Stimulated activated naive CD8-positive, alpha-beta T cell treated with anti-CD3 and anti-CD28 coated beads, Interleukin-15, amount 100 ng/mL, for 72 hours (primary cell): Measurements from ENCODE around the gene SLC39A9.
"Not testable (repeated sequence)": the region's sequence is repeated elsewhere in the genome, so short reads cannot be mapped to it uniquely, and the experiment has no call there.

ENCODE experiments used
- ATAC-seq: fragments of 150-1000 bp; cut with Tn5 transposase; 2 replicates; pipeline ENCODE4 v1.10.0; 2021; ENCODE audit warnings: mild to moderate bottlenecking, moderate library complexity
- DNase-seq, 2 donors: peaks; one replicate each; pipeline ENCODE4 v3.0.0; 2021 to 2022
- H3K27ac Mint-ChIP-seq, 2 donors: one replicate each; pipeline ENCODE4 v1.8.0; 2022; ENCODE audit warnings: mild to moderate bottlenecking in 2 of 2, mixed read lengths in 2 of 2, moderate library complexity in 2 of 2
- H3K27me3 Mint-ChIP-seq: one replicate; pipeline ENCODE4 v1.8.0; 2022; ENCODE audit warnings: mixed read lengths
- H3K4me1 Mint-ChIP-seq: one replicate; pipeline ENCODE4 v1.8.0; 2022; ENCODE audit warnings: mild to moderate bottlenecking, mixed read lengths
- H3K4me3 Mint-ChIP-seq, 2 donors: one replicate each; pipeline ENCODE4 v1.8.0; 2022; ENCODE audit warnings: mild to moderate bottlenecking in 2 of 2, mixed read lengths in 2 of 2, moderate library complexity in 1 of 2
- H3K9me3 Mint-ChIP-seq, 2 donors: one replicate each; pipeline ENCODE4 v1.8.0; 2022; ENCODE audit warnings: mixed read lengths in 2 of 2

Gene SLC39A9

DNA sequence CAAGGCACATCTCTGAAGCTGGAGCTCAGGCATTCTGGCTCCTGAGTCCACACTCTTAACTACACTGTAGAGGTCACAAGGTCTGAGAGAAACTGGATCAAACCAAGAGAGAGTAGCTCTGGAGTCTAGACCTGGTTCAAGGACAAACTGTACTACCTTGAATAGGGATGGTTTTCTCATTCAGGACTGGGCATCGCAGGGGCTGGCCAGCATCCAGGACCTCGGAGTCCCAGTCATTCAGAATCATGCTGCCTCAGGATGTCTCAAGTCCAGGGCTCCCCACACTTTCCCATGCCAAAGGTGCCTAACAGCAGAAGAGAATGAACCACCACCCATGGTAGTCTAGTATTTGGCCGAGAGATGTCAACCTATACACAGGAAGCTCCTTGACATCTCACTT lies 72.9 kb downstream of the SLC39A9 start:
- H3K27me3 Mint-ChIP-seq: no peaks in the 10 kb centered on the region
- DNase-seq (no peak), ATAC-seq (no peak)
- H3K4me3 Mint-ChIP-seq: no peak overlapping the region
- no peaks in the 10 kb centered on the region for H3K4me1 Mint-ChIP-seq
- no peaks in the 10 kb centered on the region for H3K9me3 Mint-ChIP-seq
- peak overlapping the region in 1 of 2 donors; percentile 75 for H3K27ac Mint-ChIP-seq

DNA sequence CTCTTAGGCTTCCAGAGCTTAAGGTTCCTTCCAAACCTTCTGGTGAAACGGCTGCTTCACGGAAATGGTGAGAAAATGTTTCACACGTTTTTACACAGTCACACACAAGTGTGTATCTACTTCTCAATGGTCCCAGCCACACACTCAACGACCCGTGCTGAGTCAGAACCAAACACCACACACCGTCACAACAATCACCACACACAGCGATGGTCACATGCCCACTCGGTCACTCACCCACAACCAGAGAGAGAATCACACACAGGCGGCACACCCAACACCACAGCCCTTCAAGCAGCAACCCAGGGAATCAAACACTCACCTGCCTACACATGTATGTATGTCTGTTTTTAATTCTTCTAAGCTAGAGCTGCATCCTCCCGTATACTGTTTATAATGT lies 73.4 kb downstream of the SLC39A9 start:
- Mint-ChIP-seq H3K27me3 (no peaks in the 10 kb centered on the region), H3K4me3 (no peak overlapping the region), H3K9me3 (no peaks in the 10 kb centered on the region), H3K4me1 (no peaks in the 10 kb centered on the region), H3K27ac (no peak overlapping the region)
- DNase-seq (no peak), ATAC-seq (no peak)

DNA sequence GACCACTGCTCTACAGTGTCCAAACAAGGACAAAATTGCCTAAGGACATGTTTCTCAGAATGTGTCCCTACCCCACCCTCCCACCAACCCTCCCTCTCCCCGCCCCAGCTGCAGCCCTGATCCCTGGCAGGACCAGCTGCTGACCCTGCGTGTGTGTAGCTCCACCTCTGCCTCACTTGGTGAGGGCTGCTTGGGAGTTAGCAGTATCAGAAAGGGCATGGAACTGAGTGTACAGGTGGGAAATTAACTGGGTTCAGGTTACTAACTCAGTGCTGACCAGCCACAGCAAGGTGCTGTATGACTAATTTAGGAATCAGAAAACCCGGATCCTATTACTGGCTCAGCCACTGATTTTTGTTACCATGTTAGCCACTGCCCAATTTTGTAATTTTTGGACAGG lies 74.8 kb downstream of the SLC39A9 start:
- no peaks in the 10 kb centered on the region for H3K4me1 Mint-ChIP-seq
- no peak overlapping the region for H3K4me3 Mint-ChIP-seq
- H3K27me3 Mint-ChIP-seq: no peaks in the 10 kb centered on the region
- no peak overlapping the region for H3K27ac Mint-ChIP-seq
- DNase-seq (no peak), ATAC-seq (no peak)
- H3K9me3 Mint-ChIP-seq: no peaks in the 10 kb centered on the region

DNA sequence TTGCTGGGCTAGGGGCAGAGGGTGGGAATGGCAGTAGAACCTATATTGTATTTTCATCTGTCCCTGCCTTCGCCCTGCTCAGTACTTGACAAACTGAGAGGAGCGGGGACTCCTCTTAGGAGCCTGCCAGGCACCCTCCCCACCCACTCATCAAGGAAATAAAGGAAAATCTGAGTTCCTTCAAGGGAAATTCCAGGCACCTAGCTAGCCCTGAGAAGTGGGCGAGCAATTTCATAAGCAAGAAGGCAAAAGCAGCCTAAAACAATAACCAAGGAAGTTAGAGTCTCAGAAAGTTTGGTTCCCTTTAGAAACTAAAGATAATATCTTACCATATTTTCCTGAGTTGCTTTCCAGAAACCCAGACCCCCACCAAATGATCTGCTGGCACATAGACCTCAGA lies 75.5 kb downstream of the SLC39A9 start:
- Mint-ChIP-seq H3K9me3 (no peaks in the 10 kb centered on the region), H3K4me1 (no peaks in the 10 kb centered on the region), H3K27ac (no peak overlapping the region), H3K27me3 (no peaks in the 10 kb centered on the region), H3K4me3 (no peak overlapping the region)
- no peak for ATAC-seq
- DNase-seq: no peak

- Mint-ChIP-seq H3K27me3 (no peaks in the 10 kb centered on the region), H3K27ac (no peak overlapping the region), H3K9me3 (no peaks in the 10 kb centered on the region), H3K4me3 (no peak overlapping the region), H3K4me1 (no peaks in the 10 kb centered on the region)
- DNase-seq (no peak), ATAC-seq (peak; percentile 74)
These were observed 76.8 kb downstream of the SLC39A9 start for GRCh38 chr14:69475194-69475818.

DNA sequence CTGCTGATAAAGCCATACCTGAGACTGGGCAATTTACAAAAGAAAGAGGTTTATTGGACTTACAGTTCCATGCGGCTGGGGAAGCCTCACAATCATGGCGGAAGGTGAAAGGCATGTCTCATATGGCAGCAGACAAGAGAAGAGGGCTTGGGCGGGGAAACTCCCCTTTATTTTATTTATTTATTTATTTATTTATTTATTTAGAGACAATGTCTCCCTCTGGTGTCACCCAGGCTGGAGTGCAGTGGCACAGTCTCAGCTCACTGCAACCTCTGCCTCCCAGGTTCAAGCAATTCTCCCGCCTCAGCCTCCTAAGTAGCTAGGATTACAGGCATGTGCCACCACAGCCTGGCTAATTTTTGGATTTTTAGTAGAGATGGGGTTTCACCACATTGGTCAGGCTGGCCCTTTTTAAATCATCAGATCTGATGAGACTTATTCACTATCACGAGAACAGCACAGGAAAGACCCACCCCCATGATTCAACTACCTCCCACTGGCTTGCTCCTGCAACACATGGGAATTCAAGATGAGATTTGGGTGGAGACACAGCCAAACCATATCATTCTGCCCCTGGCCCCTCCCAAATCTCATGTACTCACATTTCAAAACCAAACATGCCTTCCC lies 78.4 kb downstream of the SLC39A9 start:
- not testable (repeated sequence) for H3K4me1 Mint-ChIP-seq, H3K9me3 Mint-ChIP-seq, H3K27me3 Mint-ChIP-seq, ATAC-seq, DNase-seq, H3K4me3 Mint-ChIP-seq
- H3K27ac Mint-ChIP-seq: peak overlapping the region in 1 of 2 donors; percentile 45

DNA sequence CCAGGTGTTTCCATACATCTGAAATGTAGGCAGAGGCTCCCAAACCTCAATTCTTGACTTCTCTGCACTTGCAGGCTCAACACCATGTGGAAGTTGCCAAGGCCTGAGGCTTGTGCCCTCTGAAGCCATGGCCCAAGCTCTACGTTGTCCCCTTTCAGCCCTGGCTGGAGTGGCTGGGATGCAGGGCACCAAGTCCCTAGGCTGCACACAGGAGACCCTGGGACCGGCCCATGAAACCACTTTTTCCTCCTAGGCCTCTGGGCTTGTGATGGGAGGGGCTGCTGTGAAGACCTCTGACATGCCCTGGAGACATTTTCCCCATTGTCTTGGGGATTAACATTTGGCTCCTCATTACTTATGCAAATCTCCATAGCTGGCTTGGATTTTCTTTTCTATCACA lies 79.6 kb downstream of the SLC39A9 start:
- ATAC-seq, H3K9me3 Mint-ChIP-seq, H3K4me1 Mint-ChIP-seq, H3K27ac Mint-ChIP-seq, H3K4me3 Mint-ChIP-seq, DNase-seq: not testable (repeated sequence)
- H3K27me3 Mint-ChIP-seq: peaks cover 14% of the 10 kb centered on the region

- no peak overlapping the region for H3K27ac Mint-ChIP-seq
- ATAC-seq (no peak), DNase-seq (no peak)
- H3K4me1 Mint-ChIP-seq: peaks cover 5% of the 10 kb centered on the region
- H3K27me3 Mint-ChIP-seq: peaks cover 27% of the 10 kb centered on the region
- no peak overlapping the region for H3K4me3 Mint-ChIP-seq
- H3K9me3 Mint-ChIP-seq: no peaks in the 10 kb centered on the region
These were observed 81.2 kb downstream of the SLC39A9 start for GRCh38 chr14:69479696-69480095.

DNA sequence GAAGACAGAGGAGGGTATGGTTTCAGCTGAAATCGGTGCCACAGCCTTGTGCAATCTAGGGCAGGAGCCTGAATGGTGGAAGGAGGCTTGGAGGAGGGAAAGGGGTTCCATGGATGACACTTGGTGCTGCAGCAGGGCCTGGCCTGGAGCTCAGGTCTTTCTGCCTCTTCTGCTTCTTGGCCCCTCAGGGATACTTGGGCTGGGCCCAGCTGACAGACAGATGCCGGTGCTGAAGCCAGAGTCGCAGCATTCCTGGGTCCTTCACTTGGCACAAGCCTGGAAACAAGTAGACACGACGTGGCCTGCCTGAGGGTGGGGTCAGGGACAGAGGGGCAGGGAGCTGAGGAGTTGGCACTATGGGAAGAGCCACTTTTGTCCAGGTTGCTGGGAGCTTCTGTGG lies 81.6 kb downstream of the SLC39A9 start:
- Mint-ChIP-seq H3K4me1 (peaks cover 5% of the 10 kb centered on the region), H3K9me3 (no peaks in the 10 kb centered on the region), H3K4me3 (no peak overlapping the region), H3K27ac (no peak overlapping the region), H3K27me3 (peaks cover 31% of the 10 kb centered on the region)
- ATAC-seq: no peak
- no peak for DNase-seq

GRCh38 chr14:69481815-69482568 lies 83.5 kb downstream of the SLC39A9 start:
- Mint-ChIP-seq H3K4me1 (peaks cover 5% of the 10 kb centered on the region), H3K4me3 (no peak overlapping the region), H3K27me3 (peaks cover 50% of the 10 kb centered on the region), H3K27ac (no peak overlapping the region), H3K9me3 (no peaks in the 10 kb centered on the region)
- DNase-seq: no peak
- no peak for ATAC-seq

DNA sequence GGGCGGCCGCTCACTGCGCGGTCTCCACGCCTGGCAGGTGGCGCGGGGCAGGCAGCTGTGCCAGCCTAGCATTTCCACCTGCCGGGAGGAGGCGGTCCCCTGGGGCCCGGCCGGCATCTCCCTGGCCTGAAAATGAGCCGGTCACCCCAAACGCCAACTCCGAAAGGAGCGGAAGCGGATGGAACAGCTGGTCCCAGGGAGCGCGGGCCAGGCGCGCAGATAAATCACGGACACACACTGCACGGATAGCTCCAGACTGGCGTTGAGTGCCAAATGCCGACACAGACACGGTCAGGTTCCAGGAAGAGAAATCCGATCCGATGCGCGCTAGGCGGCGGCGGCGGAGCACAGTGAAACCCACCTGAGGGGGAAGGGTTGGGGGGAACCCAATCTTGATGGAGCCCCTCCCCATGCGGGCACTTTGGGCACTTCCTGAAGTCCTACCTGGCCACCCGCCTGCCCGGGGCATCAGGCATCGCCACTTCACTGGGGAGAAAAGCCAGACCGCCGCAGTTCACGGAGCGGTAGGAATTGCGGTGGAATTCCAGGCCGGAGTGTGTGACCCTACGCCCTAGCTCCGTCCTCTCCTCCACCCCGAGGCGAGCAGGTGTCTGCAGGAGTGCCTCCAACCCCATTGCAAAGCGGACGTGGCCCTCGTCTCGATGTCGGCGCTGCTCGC lies 85.4 kb downstream of the SLC39A9 start:
- peaks cover 5% of the 10 kb centered on the region for H3K4me1 Mint-ChIP-seq
- H3K9me3 Mint-ChIP-seq: no peaks in the 10 kb centered on the region

DNA sequence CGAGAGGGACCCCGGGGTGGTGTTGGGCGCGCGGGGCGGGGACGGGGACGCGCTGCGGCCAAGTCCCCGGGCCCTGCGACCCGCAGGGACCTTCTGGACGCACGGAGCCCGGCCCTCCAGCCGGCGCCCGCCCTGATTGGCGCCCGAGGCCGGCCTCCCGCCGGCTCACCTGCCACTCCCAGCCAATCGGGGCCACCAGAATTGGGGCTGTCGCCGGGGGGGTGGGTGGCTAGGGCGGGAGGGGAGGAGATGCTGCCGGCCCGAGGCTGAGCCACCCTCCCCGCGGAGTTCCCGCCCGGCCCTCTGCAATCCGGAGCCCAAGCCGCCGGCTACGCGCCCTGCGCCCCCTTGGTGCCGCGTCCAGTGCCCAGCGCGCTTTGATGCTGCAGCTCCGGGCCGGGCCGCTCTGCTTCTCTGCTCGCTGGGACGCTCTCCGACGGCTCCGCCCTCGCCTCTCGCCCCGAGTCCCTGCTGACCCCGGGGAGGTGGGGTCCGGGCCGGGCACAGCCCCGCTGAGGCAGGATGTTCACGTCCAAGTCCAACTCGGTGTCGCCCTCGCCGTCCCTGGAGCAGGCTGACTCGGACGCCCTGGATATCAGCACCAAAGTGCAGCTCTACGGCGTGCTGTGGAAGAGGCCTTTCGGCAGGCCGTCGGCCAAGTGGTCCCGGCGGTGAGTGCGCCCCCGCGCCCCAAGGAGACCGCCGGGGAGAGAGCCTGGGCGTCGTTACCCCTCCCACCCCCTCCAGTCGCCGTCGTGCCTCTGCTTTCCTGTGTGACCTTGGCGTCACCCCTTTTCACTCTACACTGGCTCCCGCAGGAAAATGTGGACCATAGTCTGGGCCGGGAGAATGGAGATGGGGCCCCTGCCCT lies 86.2 kb downstream of the SLC39A9 start, which contains the start of gene PLEKHD1:
TSS of gene PLEKHD1 (plus strand) at position 285 of the 871 bp plus-strand sequence. CDS start at position 523, 238 bp downstream.
- peak in 1 of 2 donors; percentile 14 for DNase-seq
- H3K4me1 Mint-ChIP-seq: peaks cover 5% of the 10 kb centered on the region
- ATAC-seq: peak; percentile 35
- peaks cover 68% of the 10 kb centered on the region for H3K27me3 Mint-ChIP-seq
- no peak within 1 kb of the TSS for H3K27ac Mint-ChIP-seq
- peak within 1 kb of the TSS in 1 of 2 donors; percentile 64 for H3K4me3 Mint-ChIP-seq
- H3K9me3 Mint-ChIP-seq: no peaks in the 10 kb centered on the region

More for the DNA sequence above, 85.4 kb downstream of the SLC39A9 start:
- H3K4me3 Mint-ChIP-seq: peak overlapping the region in 1 of 2 donors; percentile 64
- ATAC-seq: peak; percentile 34
- DNase-seq: no peak
- H3K27me3 Mint-ChIP-seq: peaks cover 68% of the 10 kb centered on the region
- H3K27ac Mint-ChIP-seq: no peak overlapping the region

- Mint-ChIP-seq H3K4me3 (no peak overlapping the region), H3K27ac (no peak overlapping the region), H3K27me3 (peaks cover 68% of the 10 kb centered on the region)
These were observed 86.8 kb downstream of the SLC39A9 start for GRCh38 chr14:69485315-69485660.

GRCh38 chr14:69485701-69486100 lies 87.2 kb downstream of the SLC39A9 start:
- DNase-seq: no peak
- Mint-ChIP-seq H3K9me3 (no peaks in the 10 kb centered on the region), H3K27ac (no peak overlapping the region), H3K4me1 (peaks cover 5% of the 10 kb centered on the region), H3K4me3 (no peak overlapping the region), H3K27me3 (peaks cover 68% of the 10 kb centered on the region)
- ATAC-seq: no peak

More at GRCh38 chr14:69485315-69485660, 86.8 kb downstream of the SLC39A9 start:
- DNase-seq: no peak
- ATAC-seq: peak; percentile 28
- Mint-ChIP-seq H3K4me1 (peaks cover 5% of the 10 kb centered on the region), H3K9me3 (no peaks in the 10 kb centered on the region)

DNA sequence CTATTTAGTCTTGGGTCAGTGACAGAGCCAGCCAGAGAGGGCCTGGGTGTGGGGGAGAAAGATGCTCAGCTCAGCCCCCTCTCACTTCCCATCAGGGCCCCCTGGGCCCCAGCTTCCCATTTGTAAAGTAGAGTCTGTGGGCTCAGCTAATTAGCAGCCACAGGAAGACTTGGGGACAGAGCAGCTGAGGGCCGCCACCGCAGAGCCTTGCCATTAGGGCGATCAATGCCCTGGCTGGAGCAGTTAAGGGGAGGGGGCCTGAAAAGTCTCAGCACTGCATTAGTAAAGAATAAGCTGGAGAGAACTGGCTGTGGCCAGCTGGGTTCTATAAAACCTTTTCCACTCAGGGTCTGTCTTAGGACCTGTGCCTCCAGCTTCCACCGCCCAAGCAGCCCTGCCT lies 88.7 kb downstream of the SLC39A9 start:
- H3K4me3 Mint-ChIP-seq: no peak overlapping the region
- DNase-seq (no peak), ATAC-seq (no peak)
- H3K27ac Mint-ChIP-seq: no peak overlapping the region
- no peaks in the 10 kb centered on the region for H3K9me3 Mint-ChIP-seq
- H3K4me1 Mint-ChIP-seq: peaks cover 5% of the 10 kb centered on the region
- peaks cover 62% of the 10 kb centered on the region for H3K27me3 Mint-ChIP-seq
